Type B pancreatic cell (in vitro differentiated cells): ENCODE results near the gene SMIM33. TPM values are rescaled to one million over a fixed set of nuclear protein-coding genes. Genes with fewer than 3 reads are reported as not detected.
A peak's percentile ranks its signal among the peaks of the same experiment; 100 is the strongest.
"Not testable (repeated sequence)": the region's sequence is repeated elsewhere in the genome, so short reads cannot be mapped to it uniquely, and the experiment has no call there.

Experiments
- DNase-seq: peaks from one replicate; pipeline ENCODE4 v3.0.0; 2021; ENCODE audit warnings: mixed read lengths; ENCODE audit not compliant: unreplicated experiment; ENCODE audit errors: extremely low spot score
- H3K27ac Mint-ChIP-seq: 2 replicates; pipeline ENCODE4 v1.8.0; 2021; ENCODE audit warnings: mild to moderate bottlenecking, mixed read lengths
- H3K27me3 Mint-ChIP-seq: 2 replicates; pipeline ENCODE4 v1.8.0; 2021; ENCODE audit warnings: mixed read lengths
- H3K36me3 Mint-ChIP-seq: 2 replicates; pipeline ENCODE4 v1.8.0; 2021; ENCODE audit warnings: mixed read lengths
- H3K4me1 Mint-ChIP-seq: one replicate; pipeline ENCODE4 v1.8.0; 2021; ENCODE audit warnings: mixed read lengths; ENCODE audit not compliant: unreplicated experiment
- H3K4me3 Mint-ChIP-seq: 2 replicates; pipeline ENCODE4 v1.8.0; 2021; ENCODE audit warnings: mild to moderate bottlenecking, mixed read lengths
- H3K9me3 Mint-ChIP-seq: 2 replicates; pipeline ENCODE4 v1.8.0; 2021; ENCODE audit warnings: mixed read lengths
- total RNA-seq: library from RNA; stranded (reverse); gene quantifications from 2 replicates; pipeline ENCODE4 v1.2.1, GENCODE V29; 2021; ENCODE audit warnings: low replicate concordance
- TF ChIP-seq, protein P1 (sequence below): fragments of 200-600 bp; sonication (generic); conservative IDR thresholded peaks from 2 replicates; pipeline ENCODE4 v1.5.0; 2021; ENCODE audit warnings: antibody characterized with exemption, mild to moderate bottlenecking

The SMIM33 gene
- total RNA-seq, 1 donor from 2014 or later = not detected

- H3K4me1 Mint-ChIP-seq = no peaks in the 10 kb centered on the region
- H3K27me3 Mint-ChIP-seq = no peaks in the 10 kb centered on the region
- peaks cover 3% of the 10 kb centered on the region for H3K36me3 Mint-ChIP-seq
- no peak overlapping the region for H3K4me3 Mint-ChIP-seq
- TF ChIP-seq, protein P1, sequence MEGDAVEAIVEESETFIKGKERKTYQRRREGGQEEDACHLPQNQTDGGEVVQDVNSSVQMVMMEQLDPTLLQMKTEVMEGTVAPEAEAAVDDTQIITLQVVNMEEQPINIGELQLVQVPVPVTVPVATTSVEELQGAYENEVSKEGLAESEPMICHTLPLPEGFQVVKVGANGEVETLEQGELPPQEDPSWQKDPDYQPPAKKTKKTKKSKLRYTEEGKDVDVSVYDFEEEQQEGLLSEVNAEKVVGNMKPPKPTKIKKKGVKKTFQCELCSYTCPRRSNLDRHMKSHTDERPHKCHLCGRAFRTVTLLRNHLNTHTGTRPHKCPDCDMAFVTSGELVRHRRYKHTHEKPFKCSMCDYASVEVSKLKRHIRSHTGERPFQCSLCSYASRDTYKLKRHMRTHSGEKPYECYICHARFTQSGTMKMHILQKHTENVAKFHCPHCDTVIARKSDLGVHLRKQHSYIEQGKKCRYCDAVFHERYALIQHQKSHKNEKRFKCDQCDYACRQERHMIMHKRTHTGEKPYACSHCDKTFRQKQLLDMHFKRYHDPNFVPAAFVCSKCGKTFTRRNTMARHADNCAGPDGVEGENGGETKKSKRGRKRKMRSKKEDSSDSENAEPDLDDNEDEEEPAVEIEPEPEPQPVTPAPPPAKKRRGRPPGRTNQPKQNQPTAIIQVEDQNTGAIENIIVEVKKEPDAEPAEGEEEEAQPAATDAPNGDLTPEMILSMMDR = no peak
- H3K27ac Mint-ChIP-seq = no peak overlapping the region
- no peaks in the 10 kb centered on the region for H3K9me3 Mint-ChIP-seq
- no peak for DNase-seq
Observed at GRCh38 chr5:139431706-139432105, 39.1 kb upstream of the SMIM33 start.

GRCh38 chr5:139435676-139436075 is 35.1 kb upstream of the SMIM33 start:
- H3K4me3 Mint-ChIP-seq = no peak overlapping the region
- peaks cover 8% of the 10 kb centered on the region for H3K36me3 Mint-ChIP-seq
- H3K4me1 Mint-ChIP-seq = peaks cover 13% of the 10 kb centered on the region
- H3K27me3 Mint-ChIP-seq = no peaks in the 10 kb centered on the region
- DNase-seq = no peak
- H3K27ac Mint-ChIP-seq = no peak overlapping the region
- TF ChIP-seq, protein P1 = no peak
- H3K9me3 Mint-ChIP-seq = no peaks in the 10 kb centered on the region

DNA sequence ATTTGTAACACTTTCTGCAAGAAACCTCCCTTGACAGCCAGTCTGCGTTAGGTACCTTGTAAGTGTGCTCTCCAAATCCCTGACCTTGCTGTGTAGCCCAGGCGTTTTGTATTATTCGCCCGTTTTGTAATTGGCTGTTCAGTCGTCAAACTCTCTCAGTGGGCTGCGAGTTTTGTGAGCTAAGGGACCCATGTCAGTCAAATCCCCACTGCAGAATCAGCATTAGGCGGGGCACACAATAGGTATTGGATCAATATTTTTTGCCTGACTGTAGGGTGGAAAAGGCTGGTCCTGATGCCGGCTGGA is 32.1 kb upstream of the SMIM33 start:
- Mint-ChIP-seq H3K4me3 (peak overlapping the region; percentile 99), H3K4me1 (peaks cover 15% of the 10 kb centered on the region), H3K27ac (peak overlapping the region; percentile 92), H3K27me3 (peaks cover 9% of the 10 kb centered on the region), H3K9me3 (no peaks in the 10 kb centered on the region), H3K36me3 (peaks cover 8% of the 10 kb centered on the region)
- TF ChIP-seq, protein P1 = no peak
- DNase-seq = no peak

DNA sequence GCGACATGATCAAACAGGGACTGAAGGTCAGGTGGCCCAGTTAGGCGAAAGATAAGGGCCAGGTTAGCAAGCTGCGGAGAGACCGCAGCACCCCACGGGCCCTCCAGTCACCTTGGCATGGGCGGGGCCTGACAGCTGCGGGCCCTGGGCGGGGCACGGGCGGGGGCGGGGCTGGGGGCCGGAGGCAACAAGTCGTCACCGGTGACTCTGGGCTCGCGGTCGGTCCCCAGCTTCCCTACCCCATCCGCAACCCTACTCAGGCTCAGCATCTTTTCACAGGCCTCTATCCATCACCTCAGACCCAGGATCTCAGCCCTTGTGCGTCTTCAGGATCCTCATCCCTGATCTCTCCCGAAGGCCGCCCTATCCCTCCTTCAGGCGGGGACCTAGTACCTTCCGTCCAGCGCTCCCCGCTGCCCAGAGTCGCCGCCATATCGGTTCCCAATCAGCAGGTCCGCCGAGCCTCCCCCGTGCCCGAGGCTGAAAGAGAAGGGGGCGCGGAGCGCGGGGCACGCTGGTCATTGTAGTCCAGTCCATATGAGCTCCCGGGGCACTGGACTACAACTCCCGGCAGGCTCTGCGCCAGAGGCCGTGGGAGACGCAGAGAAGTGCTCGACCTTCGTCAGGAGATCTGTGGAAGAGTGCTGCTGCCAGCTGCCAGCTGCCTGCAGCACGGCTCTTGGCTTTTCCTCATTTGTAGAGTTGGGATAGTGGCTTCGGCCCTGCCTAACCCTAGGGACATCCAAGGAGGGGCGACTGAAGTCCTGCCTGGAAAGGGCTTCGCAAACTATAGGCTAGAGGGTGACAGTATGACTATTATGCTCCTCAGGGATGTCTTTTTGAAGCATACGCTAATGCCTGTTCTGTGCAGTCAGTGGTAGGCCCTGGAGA is 31.5 kb upstream of the SMIM33 start, which contains the start of gene DNAJC18:
Gene DNAJC18, minus strand, starts transcription at position 513 of the 891 bp plus-strand sequence. Its CDS starts 80 bp downstream, at position 433.
- no peaks in the 10 kb centered on the region for H3K9me3 Mint-ChIP-seq
- H3K36me3 Mint-ChIP-seq = peaks cover 8% of the 10 kb centered on the region
- H3K4me1 Mint-ChIP-seq = peaks cover 20% of the 10 kb centered on the region
- peak within 1 kb of the TSS; percentile 99 for H3K4me3 Mint-ChIP-seq
- TF ChIP-seq, protein P1 = no peak
- peak; percentile 93 for DNase-seq
- peaks cover 11% of the 10 kb centered on the region for H3K27me3 Mint-ChIP-seq
- peak within 1 kb of the TSS; percentile 92 for H3K27ac Mint-ChIP-seq

DNA sequence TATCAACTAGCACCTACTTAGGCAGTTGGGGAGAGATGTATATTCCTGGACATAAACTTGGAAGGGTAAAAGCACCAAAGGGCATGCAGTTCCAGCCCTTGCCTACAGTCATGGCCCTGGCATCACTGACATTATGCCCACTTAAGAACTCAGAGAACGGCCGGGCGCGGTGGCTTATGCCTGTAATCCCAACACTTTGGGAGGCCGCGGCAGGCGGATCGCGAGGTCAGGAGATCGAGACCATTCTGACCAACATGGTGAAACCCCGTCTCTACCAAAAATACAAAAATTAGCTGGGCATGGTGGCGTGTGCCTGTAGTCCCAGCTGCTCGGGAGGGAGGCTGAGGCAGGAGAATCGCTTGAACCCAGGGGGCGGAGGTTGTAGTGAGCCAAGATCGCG is 30.4 kb upstream of the SMIM33 start:
- not testable (repeated sequence) for H3K27ac Mint-ChIP-seq, H3K9me3 Mint-ChIP-seq, H3K4me3 Mint-ChIP-seq, DNase-seq, H3K36me3 Mint-ChIP-seq
- Mint-ChIP-seq H3K27me3 (peaks cover 11% of the 10 kb centered on the region), H3K4me1 (peaks cover 20% of the 10 kb centered on the region)

GRCh38 chr5:139443831-139444453 is 26.9 kb upstream of the SMIM33 start:
- Mint-ChIP-seq H3K9me3 (no peaks in the 10 kb centered on the region), H3K27ac (no peak overlapping the region)

More at GRCh38 chr5:139443831-139444453, 26.9 kb upstream of the SMIM33 start:
- Mint-ChIP-seq H3K27me3 (peaks cover 14% of the 10 kb centered on the region), H3K36me3 (no peaks in the 10 kb centered on the region), H3K4me3 (no peak overlapping the region), H3K4me1 (peaks cover 13% of the 10 kb centered on the region)
- no peak for DNase-seq
- TF ChIP-seq, protein P1 = no peak
